Adrenal gland (tissue), 5 donors: Measurements from ENCODE around the gene RPUSD3.

ENCODE experiments used
- CTCF ChIP-seq, 6 experiments: fragments of 450-650 bp in 4 of 6; fragments of 200-600 bp in 2 of 6; sonication (generic) in 1 of 6; IDR thresholded peaks; 1 replicate in 5 of 6; 2 replicates in 1 of 6; pipeline versions ENCODE4 v1.5.1 to v1.8.0; 2016 to 2021; ENCODE audit warnings: antibody characterized with exemption in 6 of 6, mild to moderate bottlenecking in 2 of 6, moderate library complexity in 1 of 6
- POLR2A ChIP-seq, 2 donors: fragments of 450-650 bp; IDR thresholded peaks; one replicate each; pipeline ENCODE4 v1.6.1; 2017; ENCODE audit warnings: antibody characterized with exemption in 2 of 2, mild to moderate bottlenecking in 2 of 2, moderate library complexity in 1 of 2
- donor health status: DM: no; HTN: no; CAD: no.

- TF ChIP-seq CTCF (IDR thresholded peaks at IDR 0.05) (no peak), POLR2A (IDR thresholded peaks at IDR 0.05) (no peak)
Measured at GRCh38 chr3:9884555-9885165, 40.9 kb upstream of the RPUSD3 start.
